ENCODE measurements around the gene NSMCE1.

Gene NSMCE1

GRCh38 chr16:27228621-27229501 lies 39.7 kb downstream of the NSMCE1 start:
- no peak for DNase-seq

- no peak for DNase-seq
Measured at GRCh38 chr16:27228045-27228444, 40.5 kb downstream of the NSMCE1 start.

GRCh38 chr16:27226976-27227705 lies 41.4 kb downstream of the NSMCE1 start:
- no peak for DNase-seq

DNA sequence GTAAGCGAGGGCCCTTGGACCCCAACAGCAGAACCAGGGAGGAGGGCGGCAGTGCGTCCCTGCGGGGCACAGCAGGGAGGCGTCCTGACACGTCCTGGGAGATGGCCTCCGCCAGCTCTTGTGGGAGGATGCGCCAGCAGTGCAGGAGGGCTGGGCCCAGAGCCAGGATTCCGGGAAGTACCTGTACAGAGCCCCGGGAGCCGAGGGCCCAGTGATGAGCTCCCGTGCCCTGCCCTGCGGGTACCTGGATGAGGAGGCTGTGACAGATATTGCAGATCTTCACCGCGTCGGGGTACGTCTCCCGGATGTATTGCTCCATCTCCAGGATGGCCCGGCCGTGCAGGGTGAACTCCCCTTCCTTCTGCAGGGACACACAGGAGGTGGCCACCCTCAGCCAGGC lies 42.1 kb downstream of the NSMCE1 start:
- no peak for DNase-seq

DNA sequence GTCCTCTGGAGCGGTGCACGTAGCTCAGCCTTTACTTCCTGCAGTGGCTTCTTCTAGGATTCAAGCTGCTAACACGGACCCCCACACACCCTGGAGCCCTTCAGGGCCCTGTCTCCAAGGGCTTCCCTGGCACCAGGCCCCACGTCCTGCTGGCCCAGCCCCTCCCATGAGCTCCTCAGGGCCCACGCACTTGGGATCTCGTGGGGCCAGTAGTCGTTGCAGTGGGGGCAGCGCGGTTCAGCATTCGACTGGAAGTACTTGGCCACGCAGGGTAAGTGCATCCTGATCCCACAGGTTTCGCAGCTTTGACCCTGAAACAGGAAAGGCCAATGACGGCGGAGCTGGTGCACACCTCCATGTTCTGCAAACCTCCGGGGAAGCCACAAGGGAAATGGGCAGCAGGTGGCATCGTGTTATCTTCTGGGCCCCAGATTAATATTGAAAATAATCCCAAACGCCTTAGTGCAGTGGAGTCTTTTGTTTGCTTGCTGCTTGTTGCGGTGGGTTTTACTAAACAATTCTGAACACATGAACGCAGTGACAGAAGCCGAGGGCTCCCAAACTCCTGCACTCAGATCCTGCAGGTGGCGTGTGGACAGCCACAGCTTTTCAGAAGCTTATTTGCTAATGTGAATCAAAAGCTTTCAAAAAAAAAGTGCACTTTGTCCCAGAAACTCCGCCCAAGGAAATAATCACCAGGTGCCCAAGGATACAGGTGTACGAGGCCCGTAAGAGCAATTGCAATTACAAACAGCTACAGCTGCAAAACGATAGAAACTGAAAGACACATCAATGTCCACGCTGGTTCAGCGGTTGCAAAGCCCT lies 42.8 kb downstream of the NSMCE1 start:
- DNase-seq: no peak

DNA sequence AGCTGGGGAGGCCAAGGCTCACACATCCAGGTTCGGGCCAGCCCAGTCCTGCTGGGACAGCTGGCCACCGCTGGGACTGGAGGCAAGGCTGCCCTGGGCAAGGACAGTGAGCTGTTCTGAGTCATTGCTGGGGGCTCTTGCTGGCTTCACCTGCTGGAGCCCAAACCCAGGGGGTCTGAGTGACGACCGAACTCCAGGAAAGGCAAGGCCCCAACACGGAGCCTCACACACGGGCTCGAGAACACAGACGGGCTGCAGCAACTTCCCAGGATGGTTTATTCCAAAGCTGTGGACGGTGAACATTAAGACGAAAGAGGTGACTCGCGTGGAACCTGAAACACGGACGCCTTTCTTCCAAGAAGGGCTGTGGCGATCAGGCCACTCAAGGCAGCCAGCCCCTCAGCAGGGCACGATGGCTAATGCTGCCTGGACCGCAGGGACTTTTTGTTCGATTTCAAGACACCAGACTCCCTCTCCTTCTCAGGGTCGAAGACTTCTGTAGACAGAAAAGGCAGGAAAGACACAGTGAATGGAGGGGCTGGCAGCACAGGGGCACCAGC lies 43.8 kb downstream of the NSMCE1 start:
- DNase-seq: no peak

- DNase-seq: no peak
Measured at GRCh38 chr16:27224271-27224737, 44.3 kb downstream of the NSMCE1 start.

DNA sequence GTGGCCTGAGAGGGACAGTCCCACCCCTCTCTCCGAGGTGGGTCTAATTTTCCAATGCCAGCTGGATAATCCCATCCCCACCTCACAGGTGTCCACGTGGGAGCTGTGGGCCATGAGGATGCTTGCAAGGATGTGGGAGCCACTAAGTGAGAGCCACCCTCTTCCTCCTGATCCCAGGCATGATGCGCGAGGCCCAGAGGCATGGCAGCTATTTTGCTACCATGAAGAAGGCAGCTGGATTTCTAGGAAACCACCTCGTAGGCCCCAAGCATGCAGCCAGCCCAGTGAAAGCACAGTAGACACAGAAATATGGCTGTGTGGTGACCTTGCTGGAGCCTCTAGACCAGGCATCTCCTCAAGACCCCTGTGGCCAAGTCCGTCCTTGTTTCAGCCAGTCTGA lies 44.9 kb downstream of the NSMCE1 start:
- no peak for DNase-seq

- DNase-seq: no peak
Measured at GRCh38 chr16:27223226-27223610, 45.4 kb downstream of the NSMCE1 start.

GRCh38 chr16:27222249-27223225 lies 46.0 kb downstream of the NSMCE1 start:
- DNase-seq: no peak

GRCh38 chr16:27221576-27222248 lies 46.9 kb downstream of the NSMCE1 start:
- DNase-seq: no peak

- no peak for DNase-seq
Measured at GRCh38 chr16:27220991-27221390, 47.6 kb downstream of the NSMCE1 start.

- DNase-seq: no peak
Measured at GRCh38 chr16:27220527-27220926, 48.0 kb downstream of the NSMCE1 start.

GRCh38 chr16:27220120-27220519 lies 48.5 kb downstream of the NSMCE1 start:
- DNase-seq: no peak

DNA sequence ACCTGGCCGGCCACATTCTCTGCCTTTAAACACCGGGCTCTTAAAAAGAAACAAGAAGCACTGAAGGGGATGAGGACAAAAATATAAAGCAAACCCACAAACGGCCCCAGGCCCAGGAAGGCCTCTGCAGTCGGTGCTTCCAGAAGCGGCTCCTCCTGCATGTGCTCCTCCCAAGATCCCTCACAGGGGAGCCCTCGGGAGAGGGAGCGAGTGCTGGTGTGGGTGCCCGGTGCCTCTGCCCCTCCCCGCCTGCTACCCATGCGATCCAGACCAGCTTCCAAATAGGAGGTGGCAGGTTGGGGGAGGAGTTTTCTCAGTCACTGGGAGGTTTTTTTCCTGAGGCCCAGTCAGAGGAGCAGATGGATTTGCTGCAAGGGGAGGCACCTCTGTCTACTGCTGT lies 49.4 kb downstream of the NSMCE1 start:
- no peak for DNase-seq

DNA sequence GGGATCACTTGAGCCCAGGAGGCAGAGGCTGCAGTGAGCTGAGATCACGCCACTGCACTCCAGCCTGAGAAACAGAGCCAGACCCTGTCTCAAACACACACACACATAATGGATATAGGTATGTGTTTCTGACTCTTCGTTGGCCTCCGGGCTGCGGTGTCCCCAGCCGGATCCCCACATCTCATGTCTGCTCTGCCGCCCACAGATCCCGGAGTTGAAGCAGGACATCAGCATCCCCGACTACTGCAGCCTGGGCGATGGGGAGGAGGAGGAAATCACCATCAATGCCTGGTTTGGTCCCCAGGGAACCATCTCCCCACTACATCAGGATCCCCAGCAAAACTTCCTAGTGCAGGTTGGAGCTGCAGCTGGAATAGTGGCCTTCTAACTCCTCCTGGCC lies 49.8 kb downstream of the NSMCE1 start:
- DNase-seq: no peak

DNA sequence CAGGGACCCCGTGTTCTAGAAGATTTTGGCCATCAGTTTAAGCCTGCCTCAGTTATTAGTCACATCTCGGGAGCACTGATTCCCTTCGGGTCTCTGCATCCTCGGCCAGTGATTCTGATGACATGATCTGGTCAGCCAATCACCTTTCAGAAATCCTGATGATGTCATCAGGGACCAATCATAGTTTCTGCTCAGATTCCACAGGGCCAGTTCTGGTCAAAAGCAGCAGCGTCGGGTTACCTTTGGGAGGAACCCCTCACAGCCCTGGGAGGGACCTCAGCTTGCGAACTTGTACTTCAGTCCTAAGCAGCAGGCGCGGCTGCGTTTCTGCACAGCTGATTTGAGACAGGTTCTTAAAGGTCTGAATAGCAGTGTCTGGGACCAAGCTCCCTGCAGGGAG lies 51.3 kb downstream of the NSMCE1 start:
- no peak for DNase-seq

DNA sequence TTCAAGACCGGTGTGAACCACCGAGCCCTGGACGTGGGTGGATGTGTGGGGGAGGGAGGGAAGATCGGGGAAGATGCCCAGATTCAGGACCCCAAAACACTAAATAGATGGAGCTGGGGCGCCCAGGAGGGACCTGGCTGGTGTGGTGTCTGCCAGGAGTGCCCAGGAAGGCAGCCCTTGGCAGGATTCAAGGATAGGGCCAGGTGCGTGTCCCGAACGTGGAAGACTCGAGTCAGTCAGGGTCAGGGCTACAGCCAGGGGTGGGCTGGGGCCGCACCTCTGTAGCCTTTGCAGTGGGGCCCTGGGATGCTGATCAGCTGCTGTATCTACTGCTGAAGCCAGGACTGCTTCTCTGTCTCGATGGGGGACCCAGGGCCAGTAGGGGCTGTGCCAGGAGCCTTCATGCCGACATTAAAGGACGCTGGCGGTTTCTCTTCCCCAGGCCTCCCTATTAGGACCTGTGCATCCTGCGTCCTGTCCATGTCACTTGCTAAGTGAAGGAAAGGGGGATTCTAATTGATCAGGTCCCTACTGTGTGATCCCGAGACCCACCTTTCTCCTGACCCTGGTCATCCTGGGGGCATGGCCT lies 52.2 kb downstream of the NSMCE1 start:
- DNase-seq: no peak

GRCh38 chr16:27215660-27216059 lies 52.9 kb downstream of the NSMCE1 start:
- DNase-seq: no peak

DNA sequence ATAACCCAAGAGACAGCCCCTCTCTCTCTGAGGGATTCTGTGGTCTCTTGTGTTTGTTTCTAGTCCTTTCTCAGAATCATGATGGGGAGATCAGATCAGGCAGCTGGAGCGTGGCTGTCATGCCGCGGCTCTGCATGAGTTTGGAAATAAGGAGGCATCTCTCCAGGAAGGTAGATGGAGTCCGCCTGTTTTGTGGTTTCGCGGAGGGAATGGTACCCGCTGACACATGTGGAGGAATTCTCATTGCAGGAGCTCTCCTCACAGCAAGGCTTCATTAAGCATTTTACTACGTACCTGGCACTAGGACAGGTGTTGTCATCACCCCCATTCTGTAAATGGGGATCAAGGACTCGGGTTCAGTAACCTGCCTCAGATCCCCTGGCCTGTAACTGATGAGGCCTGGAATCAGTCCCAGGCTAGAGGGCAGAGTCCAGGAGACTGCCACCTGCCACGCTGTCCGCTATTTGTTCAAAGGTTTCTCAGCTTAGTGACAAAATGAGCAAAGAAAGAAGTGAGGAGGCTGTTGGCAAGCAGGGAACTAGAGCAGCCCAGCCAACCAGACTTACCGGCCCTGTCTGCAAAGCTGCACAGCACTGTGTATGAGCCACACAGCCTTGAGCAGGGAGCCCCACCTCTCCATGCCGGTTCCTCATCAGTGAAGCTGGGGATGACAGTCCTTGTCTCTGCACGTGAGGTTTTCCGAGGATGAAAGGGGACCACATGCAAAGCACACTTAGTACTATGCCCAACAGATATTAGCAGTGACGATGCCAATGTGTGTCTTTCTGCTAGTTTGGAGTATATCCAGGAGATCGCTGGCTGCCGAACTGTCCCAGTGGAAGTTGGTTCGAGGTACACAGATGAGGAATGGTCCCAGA lies 54.2 kb downstream of the NSMCE1 start:
- no peak for DNase-seq

Data from activated CD4-positive, alpha-beta T cell treated with anti-CD3 and anti-CD28 coated beads, Interleukin-2, amount 50 U/mL, for 1 hour (primary cell).